Measurements from ENCODE around the gene EIF2B4.
A peak's percentile ranks its signal among the peaks of the same experiment; 100 is the strongest.

EIF2B4 gene

DNA sequence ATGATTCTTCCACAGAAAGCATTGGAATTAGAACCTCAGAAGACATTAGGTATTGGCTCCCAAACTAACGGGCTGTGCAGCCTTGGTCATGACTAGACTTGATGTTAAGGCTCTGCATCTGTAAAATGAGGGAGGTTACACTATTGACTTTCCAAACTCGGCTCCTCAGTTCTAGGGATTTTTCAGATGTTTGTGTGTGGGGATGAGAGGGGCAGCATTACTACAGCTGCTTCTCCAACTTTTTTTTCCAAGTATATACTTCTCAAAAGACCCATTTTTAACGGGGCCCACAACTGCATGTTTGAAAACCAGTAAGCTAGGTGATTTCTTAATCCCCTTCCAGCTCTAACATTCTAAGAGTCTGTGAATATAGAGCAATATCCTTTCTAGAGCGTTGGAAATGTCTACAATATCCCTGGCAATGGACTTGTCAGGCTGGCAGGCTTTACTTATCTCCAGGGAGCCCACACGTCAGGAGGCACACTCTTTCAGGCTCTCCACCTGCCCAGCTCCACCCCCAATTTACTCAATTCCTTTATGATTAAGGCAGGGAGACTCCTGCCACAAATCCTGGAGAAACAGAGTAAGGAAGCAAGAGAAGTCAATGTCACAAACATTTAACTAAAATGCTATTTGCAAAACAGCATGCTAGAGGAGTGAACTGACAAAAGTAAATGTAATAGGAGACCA lies 46.4 kb downstream of the EIF2B4 start:
- H3K9me2 ChIP-seq (replicated peaks; ENCODE audit: insufficient read depth, low read length), result no peaks in the 10 kb centered on the region
- H3K4me2 ChIP-seq (ENCODE audit: low read depth, low read length, poor library complexity, severe bottlenecking), result peak overlapping the region; percentile 87
- no peaks in the 10 kb centered on the region for H3K27me3 ChIP-seq (ENCODE audit: low read length)
- peak overlapping the region; percentile 81 for H3K4me3 ChIP-seq (ENCODE audit: insufficient read depth, low read length, poor library complexity, severe bottlenecking)
- no peaks in the 10 kb centered on the region for H4K20me1 ChIP-seq (ENCODE audit: low read depth, low read length)
- peaks cover 18% of the 10 kb centered on the region for H3F3A ChIP-seq (ENCODE audit: insufficient read depth)
- peak overlapping the region; percentile 65 for H3K27ac ChIP-seq (ENCODE audit: low read depth, low read length)
- H3K36me3 ChIP-seq (ENCODE audit: low read length), result peaks cover 7% of the 10 kb centered on the region; the same call in 1 of the 2 replicates
- H3K9ac ChIP-seq (ENCODE audit: low read length), result peak overlapping the region; percentile 89
- H3K9me3 ChIP-seq (ENCODE audit: insufficient read depth, low read length), result no peaks in the 10 kb centered on the region
- no peak for TF ChIP-seq EZH2phosphoT487 (conservative IDR thresholded peaks at IDR 0.05; ENCODE audit: low read length)
- TF ChIP-seq, protein P1, sequence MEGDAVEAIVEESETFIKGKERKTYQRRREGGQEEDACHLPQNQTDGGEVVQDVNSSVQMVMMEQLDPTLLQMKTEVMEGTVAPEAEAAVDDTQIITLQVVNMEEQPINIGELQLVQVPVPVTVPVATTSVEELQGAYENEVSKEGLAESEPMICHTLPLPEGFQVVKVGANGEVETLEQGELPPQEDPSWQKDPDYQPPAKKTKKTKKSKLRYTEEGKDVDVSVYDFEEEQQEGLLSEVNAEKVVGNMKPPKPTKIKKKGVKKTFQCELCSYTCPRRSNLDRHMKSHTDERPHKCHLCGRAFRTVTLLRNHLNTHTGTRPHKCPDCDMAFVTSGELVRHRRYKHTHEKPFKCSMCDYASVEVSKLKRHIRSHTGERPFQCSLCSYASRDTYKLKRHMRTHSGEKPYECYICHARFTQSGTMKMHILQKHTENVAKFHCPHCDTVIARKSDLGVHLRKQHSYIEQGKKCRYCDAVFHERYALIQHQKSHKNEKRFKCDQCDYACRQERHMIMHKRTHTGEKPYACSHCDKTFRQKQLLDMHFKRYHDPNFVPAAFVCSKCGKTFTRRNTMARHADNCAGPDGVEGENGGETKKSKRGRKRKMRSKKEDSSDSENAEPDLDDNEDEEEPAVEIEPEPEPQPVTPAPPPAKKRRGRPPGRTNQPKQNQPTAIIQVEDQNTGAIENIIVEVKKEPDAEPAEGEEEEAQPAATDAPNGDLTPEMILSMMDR (IDR thresholded peaks at IDR 0.05; ENCODE audit: insufficient read depth, low read length, poor library complexity, severe bottlenecking), result no peak
- H2AFZ ChIP-seq (ENCODE audit: low read depth, low read length, severe bottlenecking), result peak overlapping the region; percentile 44
- 0 out of 2 replicates have a peak, but pooled peaks cover 8% of the 10 kb centered on the region for H3K79me2 ChIP-seq (ENCODE audit: insufficient read depth, low read length)

DNA sequence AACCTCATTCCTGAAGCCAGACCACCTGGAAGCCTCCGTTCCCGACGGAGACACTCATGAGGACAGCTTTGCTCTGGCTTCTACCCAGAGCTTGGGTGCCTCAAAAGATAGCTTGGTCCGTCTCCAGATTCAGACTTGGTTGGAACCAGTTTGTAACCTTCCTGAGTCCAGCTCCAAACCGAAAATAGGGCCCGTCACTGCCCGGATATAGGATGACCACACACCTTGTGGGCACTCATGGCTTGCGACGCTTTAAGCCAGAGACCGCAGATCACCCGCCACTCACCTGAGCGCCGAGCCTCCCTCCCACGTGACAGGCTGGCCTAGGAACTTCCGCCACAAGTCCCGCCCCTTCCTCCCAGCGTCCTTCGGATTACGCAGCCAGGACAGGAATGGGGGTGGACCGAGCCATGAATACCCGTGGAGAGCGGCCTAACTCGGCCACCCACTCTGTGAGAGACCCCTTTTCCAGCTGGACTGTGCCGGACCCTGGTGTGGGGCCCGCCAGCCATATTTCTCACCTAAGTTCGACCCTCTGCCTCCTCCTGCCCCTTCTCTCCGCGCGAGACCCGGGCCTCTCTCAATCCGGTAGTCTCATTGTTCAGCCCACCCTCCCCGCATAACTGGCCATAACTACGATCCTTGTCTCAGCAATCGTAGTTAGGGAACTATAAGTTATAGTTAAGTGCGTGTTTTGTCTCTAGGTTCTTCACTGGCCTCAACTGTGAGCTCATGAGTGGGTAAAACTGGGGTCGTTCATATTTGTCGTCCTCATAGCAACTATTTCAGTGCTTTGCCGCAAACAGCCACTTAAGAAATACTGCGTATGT lies 47.2 kb downstream of the EIF2B4 start, which contains the start of gene MPV17:
TSS of gene MPV17 (minus strand) at position 332 of the 830 bp plus-strand sequence. CDS start 580 bp downstream, outside the sequence.
- H3K9me2 ChIP-seq (replicated peaks; ENCODE audit: insufficient read depth, low read length), result no peaks in the 10 kb centered on the region
- no peaks in the 10 kb centered on the region for H4K20me1 ChIP-seq (ENCODE audit: low read depth, low read length)
- H3K79me2 ChIP-seq (ENCODE audit: insufficient read depth, low read length), result 0 out of 2 replicates have a peak, but pooled peaks cover 8% of the 10 kb centered on the region
- no peaks in the 10 kb centered on the region for H3K9me3 ChIP-seq (ENCODE audit: insufficient read depth, low read length)
- H3K36me3 ChIP-seq (ENCODE audit: low read length), result peaks cover 3% of the 10 kb centered on the region; the same call in 1 of the 2 replicates
- peak within 1 kb of the TSS; percentile 81 for H3K4me3 ChIP-seq (ENCODE audit: insufficient read depth, low read length, poor library complexity, severe bottlenecking)
- peak within 1 kb of the TSS; percentile 65 for H3K27ac ChIP-seq (ENCODE audit: low read depth, low read length)
- no peak for TF ChIP-seq EZH2phosphoT487 (conservative IDR thresholded peaks at IDR 0.05; ENCODE audit: low read length)
- TF ChIP-seq, protein P1 (IDR thresholded peaks at IDR 0.05; ENCODE audit: insufficient read depth, low read length, poor library complexity, severe bottlenecking), result no peak
- H3K4me2 ChIP-seq (ENCODE audit: low read depth, low read length, poor library complexity, severe bottlenecking), result peak within 1 kb of the TSS; percentile 87
- H3K9ac ChIP-seq (ENCODE audit: low read length), result peak within 1 kb of the TSS; percentile 89
- peak within 1 kb of the TSS; percentile 44 for H2AFZ ChIP-seq (ENCODE audit: low read depth, low read length, severe bottlenecking)
- no peaks in the 10 kb centered on the region for H3K27me3 ChIP-seq (ENCODE audit: low read length)
- H3F3A ChIP-seq (ENCODE audit: insufficient read depth), result peaks cover 18% of the 10 kb centered on the region

DNA sequence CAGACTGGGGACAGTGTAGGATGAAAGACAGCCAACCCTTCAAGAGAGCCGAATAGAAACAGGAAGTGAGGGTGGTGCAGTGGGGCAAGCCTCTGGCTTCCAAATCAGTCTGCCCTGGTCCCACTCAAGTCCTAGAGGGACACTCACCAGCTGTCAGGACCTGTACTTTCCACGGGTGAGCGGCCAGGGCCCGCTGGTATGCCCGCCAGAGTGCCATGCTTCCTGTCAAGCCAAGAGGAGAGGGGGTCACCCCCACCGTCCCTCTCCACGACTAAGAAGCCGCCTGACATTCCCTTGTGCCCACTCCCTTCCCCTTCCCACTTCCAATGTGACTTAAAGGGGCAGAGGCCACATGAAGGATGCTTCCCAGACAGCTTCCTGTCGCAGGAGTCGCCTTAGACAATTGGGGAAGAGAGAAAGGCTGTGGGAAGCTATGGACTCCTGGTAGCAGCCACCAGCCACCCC lies 47.8 kb downstream of the EIF2B4 start:
- H3K27me3 ChIP-seq (ENCODE audit: low read length), result no peaks in the 10 kb centered on the region
- H3K4me3 ChIP-seq (ENCODE audit: insufficient read depth, low read length, poor library complexity, severe bottlenecking), result peak overlapping the region; percentile 81
- peak overlapping the region; percentile 87 for H3K4me2 ChIP-seq (ENCODE audit: low read depth, low read length, poor library complexity, severe bottlenecking)
- H2AFZ ChIP-seq (ENCODE audit: low read depth, low read length, severe bottlenecking), result peak overlapping the region; percentile 44
- H3K27ac ChIP-seq (ENCODE audit: low read depth, low read length), result peak overlapping the region; percentile 65
- H3K9me3 ChIP-seq (ENCODE audit: insufficient read depth, low read length), result no peaks in the 10 kb centered on the region
- 0 out of 2 replicates have a peak, but pooled peaks cover 8% of the 10 kb centered on the region for H3K79me2 ChIP-seq (ENCODE audit: insufficient read depth, low read length)
- TF ChIP-seq, protein P1 (IDR thresholded peaks at IDR 0.05; ENCODE audit: insufficient read depth, low read length, poor library complexity, severe bottlenecking), result no peak
- no peak for TF ChIP-seq EZH2phosphoT487 (conservative IDR thresholded peaks at IDR 0.05; ENCODE audit: low read length)
- peak overlapping the region; percentile 89 for H3K9ac ChIP-seq (ENCODE audit: low read length)
- H3K36me3 ChIP-seq (ENCODE audit: low read length), result no peaks in the 10 kb centered on the region
- peaks cover 18% of the 10 kb centered on the region for H3F3A ChIP-seq (ENCODE audit: insufficient read depth)
- no peaks in the 10 kb centered on the region for H3K9me2 ChIP-seq (replicated peaks; ENCODE audit: insufficient read depth, low read length)
- no peaks in the 10 kb centered on the region for H4K20me1 ChIP-seq (ENCODE audit: low read depth, low read length)

All from SU-DHL-6 (cell line).